H9 (cell line): Measurements from ENCODE around the gene TMTC1. TPM values are rescaled to one million over a fixed set of nuclear protein-coding genes. Genes with fewer than 3 reads are reported as not detected.

ENCODE experiments used
- DNase-seq: peaks from one replicate; pipeline ENCODE4 v3.0.0-alpha.2; 2017
- H2AFZ ChIP-seq: one replicate; pipeline ENCODE4 v1.6.1; 2013; ENCODE audit warnings: mild to moderate bottlenecking, low read length, control low read depth, moderate library complexity
- H2AK5ac ChIP-seq: 2 replicates; pipeline ENCODE4 v1.6.1; 2013; ENCODE audit warnings: low read length, control low read depth, mixed read lengths; ENCODE audit not compliant: insufficient read length
- H2BK120ac ChIP-seq: one replicate; pipeline ENCODE4 v1.6.1; 2013; ENCODE audit warnings: low read depth, mild to moderate bottlenecking, low read length, control low read depth, inconsistent platforms; ENCODE audit not compliant: poor library complexity, severe bottlenecking
- H2BK12ac ChIP-seq: 2 replicates; pipeline ENCODE4 v1.6.1; 2013; ENCODE audit warnings: low read length, control low read depth, mixed read lengths, low read depth; ENCODE audit not compliant: insufficient read length
- H2BK15ac ChIP-seq: 2 replicates; pipeline ENCODE4 v1.6.1; 2013; ENCODE audit warnings: low read depth, low read length, control low read depth
- H2BK20ac ChIP-seq: one replicate; pipeline ENCODE4 v1.6.1; 2013; ENCODE audit warnings: low read depth, mild to moderate bottlenecking, low read length, control low read depth, inconsistent platforms; ENCODE audit not compliant: poor library complexity, severe bottlenecking
- H2BK5ac ChIP-seq: 2 replicates; pipeline ENCODE4 v1.6.1; 2013; ENCODE audit warnings: low read length, control low read depth, mixed read lengths; ENCODE audit not compliant: insufficient read length
- H3K14ac ChIP-seq: 2 replicates; pipeline ENCODE4 v1.6.1; 2013; ENCODE audit warnings: low read length, control low read depth; ENCODE audit not compliant: insufficient read depth
- H3K18ac ChIP-seq: 2 replicates; pipeline ENCODE4 v1.6.1; 2013; ENCODE audit warnings: low read depth, mild to moderate bottlenecking, mixed read lengths, low read length, control low read depth; ENCODE audit not compliant: insufficient read length
- H3K23ac ChIP-seq: 2 replicates; pipeline ENCODE4 v1.6.1; 2013; ENCODE audit warnings: low read length, control low read depth, mixed read lengths, low read depth; ENCODE audit not compliant: insufficient read length
- H3K23me2 ChIP-seq: 2 replicates; pipeline ENCODE4 v1.6.1; 2013; ENCODE audit warnings: low read depth, mild to moderate bottlenecking, mixed read lengths, low read length, control low read depth; ENCODE audit not compliant: insufficient read length, poor library complexity, severe bottlenecking
- H3K27ac ChIP-seq: 2 replicates; pipeline ENCODE4 v1.5.1; 2013; ENCODE audit warnings: low read length, control low read depth, mixed read lengths, low read depth; ENCODE audit not compliant: insufficient read length
- H3K27me3 ChIP-seq: 2 replicates; pipeline ENCODE4 v1.6.1; 2013; ENCODE audit warnings: low read length, control low read depth, inconsistent platforms; ENCODE audit not compliant: insufficient read depth
- H3K4ac ChIP-seq: 2 replicates; pipeline ENCODE4 v1.6.1; 2013; ENCODE audit warnings: low read depth, mild to moderate bottlenecking, control low read depth, inconsistent platforms, low read length, moderate library complexity
- H3K4me1 ChIP-seq: 2 replicates; pipeline ENCODE4 v1.6.1; 2013; ENCODE audit warnings: low read length, control low read depth, inconsistent platforms; ENCODE audit not compliant: insufficient read depth
- H3K4me2 ChIP-seq: 2 replicates; pipeline ENCODE4 v1.6.1; 2013; ENCODE audit warnings: low read length, control low read depth, mixed read lengths; ENCODE audit not compliant: insufficient read length, insufficient read depth
- H3K56ac ChIP-seq: 2 replicates; pipeline ENCODE4 v1.6.1; 2013; ENCODE audit warnings: low read depth, mild to moderate bottlenecking, mixed read lengths, low read length, control low read depth; ENCODE audit not compliant: insufficient read length
- H3K79me1 ChIP-seq: 2 replicates; pipeline ENCODE4 v1.6.1; 2013; ENCODE audit warnings: low read depth, mild to moderate bottlenecking, moderate library complexity, low read length, control low read depth, inconsistent platforms; ENCODE audit not compliant: insufficient read depth, poor library complexity, severe bottlenecking
- H3K79me2 ChIP-seq: 2 replicates; pipeline ENCODE4 v1.6.1; 2013; ENCODE audit warnings: low read length, control low read depth, inconsistent platforms; ENCODE audit not compliant: insufficient read depth
- H3K9ac ChIP-seq: 2 replicates; pipeline ENCODE4 v1.6.1; 2013; ENCODE audit warnings: low read length, control low read depth, mixed read lengths; ENCODE audit not compliant: insufficient read length; ENCODE audit errors: extremely low read depth
- H3K9me3 ChIP-seq: one replicate; pipeline ENCODE4 v1.6.1; 2013; ENCODE audit warnings: low read depth, low read length, inconsistent platforms; ENCODE audit not compliant: control insufficient read depth
- H3T11ph ChIP-seq: one replicate; pipeline ENCODE4 v1.6.1; 2013; ENCODE audit warnings: mild to moderate bottlenecking, low read length, control low read depth, inconsistent platforms
- H4K20me1 ChIP-seq: one replicate; pipeline ENCODE4 v1.6.1; 2013; ENCODE audit not compliant: control insufficient read depth, insufficient read length, insufficient read depth
- H4K5ac ChIP-seq: 2 replicates; pipeline ENCODE4 v1.6.1; 2013; ENCODE audit warnings: low read depth, mild to moderate bottlenecking, mixed read lengths, low read length, control low read depth; ENCODE audit not compliant: insufficient read length
- H4K8ac ChIP-seq: replicated peaks from 2 replicates; pipeline ENCODE4 v1.6.1; 2013; ENCODE audit warnings: low read length, control low read depth, mixed read lengths, low read depth; ENCODE audit not compliant: insufficient read length
- H4K91ac ChIP-seq: 2 replicates; pipeline ENCODE4 v1.6.1; 2013; ENCODE audit warnings: low read depth, mild to moderate bottlenecking, moderate library complexity, mixed read lengths, low read length, control low read depth; ENCODE audit not compliant: insufficient read length
- H3K27ac Mint-ChIP-seq, 3 experiments: 2 replicates in 2 of 3; 3 replicates in 1 of 3; pipeline ENCODE4 v1.8.0; 2020 to 2021; ENCODE audit warnings: mixed read lengths in 3 of 3, mild to moderate bottlenecking in 1 of 3, moderate library complexity in 1 of 3
- H3K27me3 Mint-ChIP-seq: 2 replicates; pipeline ENCODE4 v1.8.0; 2021; ENCODE audit warnings: low read depth, mild to moderate bottlenecking, moderate library complexity, mixed read lengths
- H3K36me3 Mint-ChIP-seq, 3 experiments: 2 replicates in 2 of 3; 3 replicates in 1 of 3; pipeline ENCODE4 v1.8.0; 2020 to 2021; ENCODE audit warnings: low read depth in 3 of 3, mixed read lengths in 3 of 3; ENCODE audit not compliant: insufficient read depth in 1 of 3
- H3K4me1 Mint-ChIP-seq, 2 experiments: 2 replicates each; pipeline ENCODE4 v1.8.0; 2020; ENCODE audit warnings: mixed read lengths in 2 of 2
- H3K4me3 Mint-ChIP-seq, 2 experiments: 2 replicates in 1 of 2; 3 replicates in 1 of 2; pipeline ENCODE4 v1.8.0; 2020 to 2021; ENCODE audit warnings: mild to moderate bottlenecking in 2 of 2, mixed read lengths in 2 of 2, moderate library complexity in 1 of 2
- H3K9me3 Mint-ChIP-seq, 2 experiments: 2 replicates in 1 of 2; 3 replicates in 1 of 2; pipeline ENCODE4 v1.8.0; 2020; ENCODE audit warnings: mild to moderate bottlenecking in 2 of 2, mixed read lengths in 2 of 2, moderate library complexity in 1 of 2
- CTCF ChIP-seq: fragments of 200-600 bp; sonication (generic); conservative IDR thresholded peaks from 3 replicates; pipeline ENCODE4 v1.8.0; 2021; ENCODE audit warnings: antibody characterized with exemption, mild to moderate bottlenecking
- WGBS: extraction: QIAGEN DNeasy Blood & Tissue Kit; methylation state at CpG from one replicate; pipeline ENCODE4 v1.1.7; 2013; ENCODE audit warnings: missing lambda C conversion rate, low lambda C conversion rate, mixed read lengths; ENCODE audit not compliant: insufficient read length; ENCODE audit errors: extremely low coverage; 5-methylcytosine and 5-hydroxymethylcytosine counted together
- total RNA-seq: library from RNA; stranded (reverse); gene quantifications from 2 replicates; pipeline ENCODE4 v1.2.1, GENCODE V29; 2021

The TMTC1 gene
- total RNA-seq, 1 experiment from 2014 or later, result 16.1 TPM

- H3K4me1 Mint-ChIP-seq, result no peaks in the 10 kb centered on the region
- no CpG with 5 or more reads among the region's 3 CpGs for WGBS
- Histone ChIP-seq H4K20me1 (no peaks in the 10 kb centered on the region), H2BK120ac (no peak overlapping the region), H3K4me2 (no peak overlapping the region), H4K8ac (no peak overlapping the region), H3K18ac (no peak overlapping the region), H2BK15ac (no peak overlapping the region), H3T11ph (no peak overlapping the region), H2BK20ac (no peak overlapping the region), H3K56ac (no peak overlapping the region), H3K27me3 (no peaks in the 10 kb centered on the region), H2AFZ (no peak overlapping the region), H3K4me1 (no peaks in the 10 kb centered on the region), H3K23ac (no peak overlapping the region), H3K9me3 (no peaks in the 10 kb centered on the region), H4K91ac (no peak overlapping the region), H2BK5ac (no peak overlapping the region), H2BK12ac (no peak overlapping the region), H3K79me1 (no peaks in the 10 kb centered on the region), H3K23me2 (no peaks in the 10 kb centered on the region), H3K9ac (no peak overlapping the region), H3K4ac (no peak overlapping the region), H3K79me2 (no peaks in the 10 kb centered on the region), H3K27ac (no peak overlapping the region), H2AK5ac (no peak overlapping the region), H4K5ac (no peak overlapping the region), H3K14ac (no peak overlapping the region)
- no peak for DNase-seq
- peaks cover 0 to 4% (median 0%) of the 10 kb centered on the region in 3 experiments; a peak in 1 of 7 replicates for H3K36me3 Mint-ChIP-seq
- H3K9me3 Mint-ChIP-seq, result no peaks in the 10 kb centered on the region
- no peak overlapping the region for H3K27ac Mint-ChIP-seq
- H3K27me3 Mint-ChIP-seq, result no peaks in the 10 kb centered on the region
- H3K4me3 Mint-ChIP-seq, result no peak overlapping the region
- TF ChIP-seq CTCF, result no peak
Measured at GRCh38 chr12:29505122-29505521, 278.6 kb downstream of the TMTC1 start.
